ENCODE measurements around the gene CYP4F2.
"Not testable (repeated sequence)": the region's sequence is repeated elsewhere in the genome, so short reads cannot be mapped to it uniquely, and the experiment has no call there.

CYP4F2 gene

DNA sequence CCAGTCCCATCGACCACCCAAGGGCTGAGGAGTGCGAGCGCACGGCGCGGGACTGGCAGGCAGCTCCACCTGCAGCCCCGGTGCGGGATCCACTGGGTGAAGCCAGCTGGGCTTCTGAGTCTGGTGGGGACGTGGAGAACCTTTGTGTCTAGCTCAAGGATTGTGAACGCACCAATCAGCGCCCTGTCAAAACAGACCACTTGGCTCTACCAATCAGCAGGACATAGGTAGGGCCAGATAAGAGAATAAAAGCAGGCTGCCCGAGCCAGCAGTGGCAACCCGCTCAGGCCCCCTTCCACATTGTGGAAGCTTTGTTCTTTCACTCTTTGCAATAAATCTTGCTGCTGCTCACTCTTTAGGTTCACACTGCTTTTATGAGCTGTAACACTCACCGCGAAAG, 2.2 kb upstream of the CYP4F2 start:
- DNase-seq: not testable (repeated sequence)

- not testable (repeated sequence) for DNase-seq
These were observed 1.7 kb upstream of the CYP4F2 start for GRCh38 chr19:15899561-15899960.

DNA sequence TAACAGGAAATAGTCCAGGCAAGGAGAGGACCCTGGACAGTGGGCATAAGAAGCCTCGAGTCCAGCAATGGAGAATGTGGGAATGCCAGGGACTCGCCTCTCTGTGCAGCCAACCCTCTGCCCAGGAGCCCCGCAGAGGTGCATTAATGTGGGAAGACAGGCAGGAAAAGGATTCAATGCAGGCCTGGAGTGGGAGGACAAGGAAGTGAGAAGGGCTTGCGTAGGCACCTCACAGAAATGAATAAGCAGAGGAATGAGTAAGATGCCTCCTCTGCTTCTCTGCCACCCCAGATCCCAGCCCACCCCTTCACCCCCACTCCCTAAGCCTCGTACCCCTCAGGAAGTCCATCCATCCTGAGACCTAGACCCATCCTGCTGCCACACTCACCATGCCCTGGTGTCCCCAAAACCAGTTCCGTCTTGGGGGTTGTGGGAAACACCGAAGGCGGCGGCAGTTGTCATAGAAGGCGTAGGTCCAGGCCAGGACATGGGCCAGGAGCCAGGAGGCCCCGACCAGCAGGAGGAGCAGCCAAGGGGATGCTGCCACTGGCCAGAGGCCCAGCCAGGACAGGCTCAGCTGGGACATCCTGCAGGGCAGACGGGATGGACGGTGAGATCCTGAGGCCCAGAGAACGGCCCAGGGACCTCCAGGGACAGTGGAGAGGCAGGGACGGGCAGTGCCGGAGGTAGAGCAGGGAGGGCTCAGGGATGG, 692 bp downstream of the CYP4F2 start:
- no peak for DNase-seq

DNA sequence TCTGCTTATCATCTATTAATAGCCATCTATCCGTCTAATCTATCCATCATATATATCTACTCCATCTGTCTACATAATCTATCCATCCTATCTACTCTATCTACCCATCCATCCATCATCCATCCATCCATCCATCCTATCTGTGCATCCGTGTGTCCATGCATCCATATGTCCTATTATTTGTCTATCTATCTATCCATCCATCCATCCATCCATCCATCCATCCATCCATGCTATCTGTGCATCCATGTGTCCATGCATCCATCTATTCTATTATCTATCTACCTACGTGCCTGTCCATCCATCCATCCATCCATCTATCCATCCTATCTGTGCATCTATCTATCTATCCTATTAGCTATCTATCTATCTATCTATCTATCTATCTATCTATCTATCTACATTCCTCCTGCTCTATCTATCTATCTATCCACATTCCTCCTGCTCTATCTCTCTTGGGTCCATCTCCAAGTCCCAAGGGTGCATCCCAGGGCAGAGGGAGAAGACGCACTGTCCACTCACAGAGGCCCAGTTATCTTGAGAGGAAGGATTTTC, 1.9 kb downstream of the CYP4F2 start:
- no peak for DNase-seq

- no peak for DNase-seq
These were observed 3.5 kb downstream of the CYP4F2 start for GRCh38 chr19:15894359-15894758.

GRCh38 chr19:15893477-15893876, 4.4 kb downstream of the CYP4F2 start:
- no peak for DNase-seq

GRCh38 chr19:15892012-15892411, 5.9 kb downstream of the CYP4F2 start:
- DNase-seq: no peak

DNA sequence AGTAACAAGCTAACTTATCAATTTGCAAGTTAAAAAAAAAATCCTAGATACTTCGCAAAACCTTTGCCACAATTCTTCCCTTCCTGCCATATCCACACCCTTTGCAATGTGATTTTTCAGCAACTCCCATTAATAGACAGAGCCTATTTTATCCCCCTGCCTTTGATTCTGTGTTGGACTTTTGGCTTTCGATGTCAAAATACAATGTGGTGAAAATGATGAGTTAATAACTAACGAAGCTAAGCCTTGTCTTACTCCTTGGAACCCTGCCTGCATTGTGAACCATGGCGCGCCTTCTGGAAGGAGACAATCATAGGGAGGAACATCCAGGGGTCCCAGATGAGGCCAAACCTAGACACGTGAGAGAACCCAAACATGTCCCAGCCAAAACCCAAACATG, 6.4 kb downstream of the CYP4F2 start:
- no peak for DNase-seq

- DNase-seq: not testable (repeated sequence)
These were observed 8.5 kb downstream of the CYP4F2 start for GRCh38 chr19:15889339-15889738.

GRCh38 chr19:15885919-15886318, 12.0 kb downstream of the CYP4F2 start:
- no peak for DNase-seq

DNA sequence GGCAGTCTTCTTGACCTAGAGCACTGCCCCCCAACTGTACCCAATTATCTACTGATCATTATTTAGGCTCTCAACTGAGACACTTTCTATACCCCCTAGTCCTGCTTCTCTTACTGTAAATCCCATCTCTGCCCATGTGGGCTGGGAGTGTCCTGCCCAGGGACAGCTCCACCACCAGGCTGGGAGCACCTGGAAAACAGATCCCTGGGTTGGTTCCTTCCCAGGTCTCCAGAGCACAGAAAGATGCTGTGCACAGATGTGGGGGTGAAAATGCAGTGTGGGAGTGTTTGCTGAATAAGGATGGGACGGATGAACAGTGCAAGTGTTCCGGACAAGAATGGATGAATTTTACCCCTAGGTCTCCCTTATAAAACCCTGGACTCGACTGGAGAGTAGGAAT, 12.7 kb downstream of the CYP4F2 start:
- no peak for DNase-seq

GRCh38 chr19:15883329-15883728, 14.5 kb downstream of the CYP4F2 start:
- DNase-seq: not testable (repeated sequence)

DNA sequence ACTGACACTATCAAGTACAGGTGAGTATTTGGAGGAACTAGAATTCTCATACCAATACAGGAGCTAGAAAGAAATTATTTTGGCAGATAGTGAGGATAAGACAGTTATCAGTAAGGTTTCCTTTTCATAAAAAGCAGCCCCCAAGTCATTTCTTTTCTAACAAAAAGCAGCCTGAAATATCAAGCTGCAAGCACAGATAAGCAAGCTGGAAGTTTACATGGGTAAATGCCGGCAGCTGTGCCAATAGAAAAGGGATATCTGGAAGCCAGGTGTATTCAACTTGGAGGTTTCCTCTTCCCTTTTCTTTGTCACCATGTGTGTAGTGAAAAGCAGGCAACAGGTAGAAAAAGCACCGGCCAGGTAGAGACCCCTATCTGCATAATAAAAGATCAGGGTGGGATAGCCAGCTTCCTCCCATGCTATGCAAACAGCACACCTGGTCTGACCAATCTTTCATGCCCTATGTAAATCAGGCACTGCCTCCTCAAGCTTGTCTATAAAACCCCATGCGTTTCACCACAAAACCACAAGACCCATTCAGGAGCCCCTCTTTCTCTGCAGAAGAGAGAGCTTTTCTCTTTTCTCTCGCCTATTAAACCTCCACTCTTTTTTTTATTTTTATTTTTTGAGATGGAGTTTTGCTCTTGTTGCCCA, 22.9 kb downstream of the CYP4F2 start:
- DNase-seq: no peak

DNA sequence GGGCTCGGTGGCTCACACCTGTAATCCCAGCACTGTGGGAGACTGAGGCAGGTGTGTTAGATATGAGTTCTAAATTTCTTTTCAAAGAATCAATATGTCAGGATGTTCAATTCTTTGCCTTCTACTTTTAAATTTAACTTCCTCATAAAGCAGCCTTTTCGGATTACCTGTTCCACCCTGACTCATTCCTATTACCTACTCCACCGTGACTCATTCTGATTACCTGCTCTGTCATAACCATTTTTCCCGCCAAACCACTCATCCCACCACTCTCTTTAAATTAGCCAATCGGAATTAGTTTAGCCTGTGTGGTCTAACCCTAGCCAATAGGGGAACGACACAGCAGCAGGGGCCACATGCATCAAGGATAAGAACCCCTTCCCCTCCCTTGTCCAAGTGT, 24.1 kb downstream of the CYP4F2 start:
- DNase-seq: not testable (repeated sequence)

DNA sequence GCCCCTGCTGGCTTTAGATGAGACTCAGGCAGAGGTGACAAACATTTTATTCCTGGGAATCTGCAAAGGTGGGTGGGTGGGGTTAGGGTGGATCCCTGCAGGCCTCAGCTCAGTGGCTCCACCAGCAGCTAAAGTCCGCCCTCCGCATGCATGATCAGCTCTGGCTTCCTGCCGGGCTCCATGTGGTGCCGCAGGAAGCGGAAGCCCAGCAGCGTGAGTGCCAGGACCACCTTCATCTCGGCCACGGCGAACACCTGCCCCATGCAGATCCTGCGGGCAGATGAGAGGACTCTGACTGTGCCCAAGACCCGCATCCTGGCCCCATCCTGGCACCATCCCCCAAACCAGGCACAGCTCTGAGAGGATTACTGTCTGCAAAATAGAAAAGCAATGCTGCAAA, 26.3 kb downstream of the CYP4F2 start:
- peak; percentile 19 for DNase-seq

- DNase-seq: no peak
These were observed 28.0 kb downstream of the CYP4F2 start for GRCh38 chr19:15869873-15870272.

GRCh38 chr19:15869109-15869555, 28.7 kb downstream of the CYP4F2 start:
- DNase-seq: peak; percentile 36

GRCh38 chr19:15866636-15867035, 31.2 kb downstream of the CYP4F2 start:
- no peak for DNase-seq

DNA sequence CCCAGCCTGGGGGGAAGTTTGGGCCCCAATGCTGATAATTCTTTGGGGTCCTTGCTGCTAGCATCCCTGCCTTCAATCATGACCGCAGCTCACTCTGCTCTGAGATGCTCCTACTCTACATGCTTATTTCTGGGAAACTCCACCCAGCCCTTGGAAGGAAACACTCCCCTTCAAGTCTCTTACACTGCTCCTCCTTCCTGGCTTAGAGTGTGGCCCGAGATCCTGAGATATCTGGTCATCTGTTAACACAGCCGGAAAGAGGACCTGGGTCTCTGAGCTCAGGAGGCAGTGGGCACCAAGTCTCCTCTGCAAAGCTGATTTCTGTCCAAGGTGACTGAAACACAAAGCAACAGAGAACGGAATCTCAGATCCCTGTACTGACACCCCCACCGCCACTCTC, 33.0 kb downstream of the CYP4F2 start:
- no peak for DNase-seq

GRCh38 chr19:15863272-15863671, 34.6 kb downstream of the CYP4F2 start:
- no peak for DNase-seq

DNA sequence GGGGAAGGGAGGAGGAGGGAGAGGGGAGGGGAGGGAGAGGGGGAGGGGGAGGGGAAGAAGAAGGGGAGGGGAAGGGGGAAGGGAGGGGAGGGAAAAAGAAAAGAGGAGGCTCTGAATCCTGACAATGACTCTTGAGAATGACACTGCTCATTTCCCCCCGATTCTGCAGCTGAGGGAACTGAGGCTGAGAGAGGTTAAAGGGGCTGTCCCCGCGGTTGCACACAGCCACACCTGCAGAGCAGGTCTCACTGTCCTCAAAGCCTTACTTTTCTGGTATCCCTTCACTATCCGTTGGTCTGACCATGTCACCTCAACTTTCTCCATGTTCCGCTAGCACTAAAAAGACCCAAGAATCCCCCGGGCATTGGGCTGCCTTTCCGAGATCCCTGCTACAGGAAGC, 35.4 kb downstream of the CYP4F2 start:
- DNase-seq: no peak

DNA sequence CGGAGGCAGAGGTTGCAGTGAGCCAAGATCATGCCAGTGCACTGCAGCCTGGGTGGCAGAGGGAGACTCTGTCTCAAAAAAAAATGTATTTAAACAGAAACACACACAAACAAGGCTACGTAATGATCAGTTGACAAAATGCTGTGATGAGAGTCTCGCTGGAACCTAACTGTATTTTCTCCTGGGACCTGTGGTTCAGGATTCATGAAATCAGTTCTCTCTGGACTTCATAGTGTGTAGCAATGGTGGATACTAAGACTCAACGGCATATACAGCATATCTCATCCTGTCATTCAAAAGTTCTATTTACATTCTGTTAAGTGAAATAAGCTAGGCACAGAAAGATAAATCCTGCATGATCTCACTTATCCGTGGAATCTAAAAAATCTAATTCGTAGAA, 37.4 kb downstream of the CYP4F2 start:
- DNase-seq: no peak

DNA sequence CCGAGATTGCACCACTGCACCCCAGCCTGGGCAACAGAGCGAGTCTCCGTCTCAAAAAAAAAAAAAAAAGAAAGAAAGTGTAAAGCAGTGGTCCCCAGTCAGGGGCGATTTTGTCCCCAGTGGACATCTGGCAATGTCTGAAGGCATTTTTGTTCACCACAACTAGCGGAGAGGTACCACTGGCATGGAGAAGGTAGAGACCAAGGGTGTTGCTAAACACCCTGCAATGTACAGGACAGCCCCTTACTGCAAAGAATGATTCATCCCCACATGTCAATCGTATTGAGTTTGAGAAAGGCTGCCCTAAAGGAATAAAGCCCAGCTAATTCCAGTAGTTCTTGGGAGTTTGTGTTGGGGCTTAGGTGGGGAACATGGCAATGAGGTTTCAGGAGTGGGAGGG, 38.7 kb downstream of the CYP4F2 start:
- DNase-seq: no peak

- no peak for DNase-seq
These were observed 47.5 kb downstream of the CYP4F2 start for GRCh38 chr19:15850385-15850784.
